K562 (cell line): ENCODE results near the gene C1QTNF5. TPM values are rescaled to one million over a fixed set of nuclear protein-coding genes. Genes with fewer than 3 reads are reported as not detected.

ENCODE experiments used
- ATAC-seq: fragments of 200-7000 bp; cut with Tn5 transposase; 3 replicates; pipeline ENCODE4 v1.9.1; 2020; ENCODE audit warnings: moderate library complexity
- BruUV-seq: library from RNA; stranded (reverse); fragments of 400-500 nt; replicated peaks from 2 replicates; lab custom pipeline; 2021; lab: Mats Ljungman, UMichigan
- CTCF ChIA-PET: fragments of 300-600 bp; formaldehyde crosslinking; extraction: SDS; loops from one replicate; lab custom pipeline; 2021; ENCODE audit warnings: low intra/inter-chr PET ratio; lab: Yijun Ruan, JAX
- POLR2A ChIA-PET: fragments of 300-600, 350-650 bp; sonication (Branson Sonifier 250); formaldehyde crosslinking; extraction: SDS; loops from one replicate; lab custom pipeline; 2021; ENCODE audit warnings: antibody characterized with exemption, inconsistent platforms; lab: Yijun Ruan, JAX
- DNase-seq, 4 experiments: peaks; one replicate each; pipeline versions ENCODE4 v3.0.0 to v3.0.0-alpha.2; 2011 to 2018; ENCODE audit warnings: low spot score in 3 of 4, mixed read lengths in 3 of 4; ENCODE audit errors: extremely low read depth in 1 of 4
- FAIRE-seq: peaks from 2 replicates; lab custom pipeline; 2011; peaks lifted over from hg19 to GRCh38; lab: Jason Lieb, UNC
- H2AFZ ChIP-seq: 2 replicates; pipeline ENCODE4 v1.6.0; 2011; ENCODE audit warnings: low read depth, low read length, control low read depth, inconsistent platforms
- H3K27ac ChIP-seq: fragments of 200-600 bp; 3 replicates; pipeline ENCODE4 v1.8.0; 2011; ENCODE audit warnings: low read depth, mild to moderate bottlenecking, control low read depth, inconsistent platforms, low read length, moderate library complexity, mixed read lengths; ENCODE audit errors: extremely low read depth
- H3K27me3 ChIP-seq, 2 experiments: fragments of 300-600 bp in 1 of 2; 2 replicates in 1 of 2; 3 replicates in 1 of 2; pipeline versions ENCODE4 v1.6.0 to v1.8.0; 2011; ENCODE audit warnings: inconsistent platforms in 2 of 2, low read length in 2 of 2, mild to moderate bottlenecking in 1 of 2, mixed read lengths in 1 of 2, moderate library complexity in 1 of 2; ENCODE audit not compliant: control insufficient read depth in 2 of 2, insufficient read depth in 2 of 2
- H3K36me3 ChIP-seq: fragments of 300-600 bp; 3 replicates; pipeline ENCODE4 v1.8.0; 2011; ENCODE audit warnings: mild to moderate bottlenecking, low read length, inconsistent platforms; ENCODE audit not compliant: control insufficient read depth, insufficient read depth
- H3K4me1 ChIP-seq, 2 experiments: fragments of 200-600 bp in 1 of 2; replicated peaks in 1 of 2; 2 replicates in 1 of 2; 3 replicates in 1 of 2; pipeline versions ENCODE4 v1.5.1 to v1.8.0; 2011; ENCODE audit warnings: inconsistent platforms in 2 of 2, low read length in 2 of 2, mild to moderate bottlenecking in 1 of 2, mixed read lengths in 1 of 2, moderate library complexity in 1 of 2; ENCODE audit not compliant: control insufficient read depth in 2 of 2, insufficient read depth in 2 of 2
- H3K4me2 ChIP-seq: 2 replicates; pipeline ENCODE4 v1.6.1; 2011; ENCODE audit warnings: low read length, control low read depth, inconsistent platforms, mixed read lengths; ENCODE audit not compliant: insufficient read depth
- H3K4me3 ChIP-seq: fragments of 200-600 bp; sonication (generic), shearing (Covaris generic); 2 replicates; pipeline ENCODE4 v1.5.1; 2016; ENCODE audit warnings: control low read depth, inconsistent platforms
- H3K79me2 ChIP-seq: fragments of 200-600 bp; 3 replicates; pipeline ENCODE4 v1.8.0; 2011; ENCODE audit warnings: low read length, inconsistent platforms; ENCODE audit not compliant: control insufficient read depth, insufficient read depth
- H3K9ac ChIP-seq, 2 experiments: 2 replicates each; pipeline versions ENCODE4 v1.6.0 to v1.6.1; 2011; ENCODE audit warnings: low read depth in 2 of 2, low read length in 2 of 2, control low read depth in 1 of 2, inconsistent platforms in 1 of 2, mild to moderate bottlenecking in 1 of 2, mixed read lengths in 1 of 2; ENCODE audit not compliant: insufficient read depth in 1 of 2
- H3K9me1 ChIP-seq: one replicate; pipeline ENCODE4 v1.6.0; 2011; ENCODE audit warnings: inconsistent platforms, mild to moderate bottlenecking, low read length, moderate library complexity; ENCODE audit not compliant: control insufficient read depth, insufficient read depth
- H3K9me3 ChIP-seq: replicated peaks from 2 replicates; pipeline ENCODE4 v1.5.1; 2011; ENCODE audit warnings: low read depth, low read length, inconsistent platforms; ENCODE audit not compliant: control insufficient read depth, insufficient read depth
- H4K20me1 ChIP-seq: replicated peaks from 2 replicates; pipeline ENCODE4 v1.6.1; 2011; ENCODE audit warnings: low read length, inconsistent platforms, mixed read lengths; ENCODE audit not compliant: control insufficient read depth, insufficient read depth
- HCFC1 ChIP-seq: IDR thresholded peaks from 2 replicates; pipeline ENCODE4 v1.6.1; 2012; ENCODE audit warnings: low read depth, low read length, improper control_type of control experiment
- HDAC3 ChIP-seq: fragments of 450-650 bp; IDR thresholded peaks from 2 replicates; pipeline ENCODE4 v1.6.1; 2018; ENCODE audit warnings: borderline replicate concordance, mild to moderate bottlenecking, moderate library complexity; ENCODE audit not compliant: partially characterized antibody
- HMGN3 ChIP-seq: IDR thresholded peaks from 2 replicates; pipeline ENCODE4 v1.6.1; 2011; ENCODE audit warnings: borderline replicate concordance, low read depth, mild to moderate bottlenecking, mixed read lengths, low read length; ENCODE audit not compliant: insufficient read length; ENCODE audit errors: extremely low read depth
- NR1H2 ChIP-seq: sonication (generic); formaldehyde crosslinking; IDR thresholded peaks from 2 replicates; pipeline ENCODE4 v1.4.0; 2020; ENCODE audit warnings: mild to moderate bottlenecking, missing genetic modification reagents
- NR4A1 ChIP-seq, 2 experiments: fragments of 250-450 bp in 1 of 2; fragments of 450-650 bp in 1 of 2; sonication (Bioruptor Pico) in 1 of 2; IDR thresholded peaks; 2 replicates each; pipeline versions ENCODE4 v1.4.0 to v1.6.1; 2016 to 2020; ENCODE audit warnings: mild to moderate bottlenecking in 2 of 2, missing compliant biosample characterization in 1 of 2, missing genetic modification characterization in 1 of 2, moderate library complexity in 1 of 2
- PTRF ChIP-seq: fragments of 450-650 bp; IDR thresholded peaks from 2 replicates; pipeline ENCODE4 v1.6.1; 2016; ENCODE audit warnings: mild to moderate bottlenecking, missing genetic modification characterization, missing compliant biosample characterization
- TBP ChIP-seq: optimal IDR thresholded peaks from 2 replicates; pipeline ENCODE3; 2011; ENCODE audit warnings: low read depth, low read length, improper control_type of control experiment
- TCFL5 ChIP-seq: fragments of 250-450 bp; sonication (Bioruptor Pico); conservative IDR thresholded peaks from 2 replicates; pipeline ENCODE4 v1.6.1; 2021; ENCODE audit warnings: mild to moderate bottlenecking, moderate library complexity, matching md5 sums
- TGIF2 ChIP-seq: sonication (generic); formaldehyde crosslinking; IDR thresholded peaks from 2 replicates; pipeline ENCODE4 v1.8.1; 2022; ENCODE audit warnings: mild to moderate bottlenecking, missing genetic modification reagents, moderate library complexity
- ZC3H8 ChIP-seq: fragments of 450-650 bp; IDR thresholded peaks from 2 replicates; pipeline ENCODE4 v1.6.1; 2017
- ZNF354B ChIP-seq: fragments of 250-450 bp; sonication (Bioruptor Pico); IDR thresholded peaks from 2 replicates; pipeline ENCODE4 v1.4.0; 2020
- WGBS: fragments of 100-300 bp; shearing (Covaris generic); methylation state at CpG from one replicate; pipeline ENCODE4 v1.1.6; 2016; ENCODE audit warnings: low coverage, mixed read lengths; ENCODE audit not compliant: insufficient coverage; ENCODE audit errors: missing lambda C conversion rate; 5-methylcytosine and 5-hydroxymethylcytosine counted together
- in situ Hi-C: fragments of 300-500 bp; cut with MboI; formaldehyde crosslinking; loops from 4 replicates; pipeline ENCODE4 v1.15.0; 2018; ENCODE audit warnings: inconsistent platforms, mixed read lengths
- intact Hi-C: fragments of 100-400 bp; cut with micrococcal nuclease; formaldehyde crosslinking; loops from 2 replicates; pipeline ENCODE4 v1.14.2; 2022
- polyA plus RNA-seq, 8 experiments: library from polyadenylated mRNA; depleted of rRNA in 4 of 8; stranded (reverse) in 5 of 8; unstranded in 3 of 8; fragments of >200 nt; fragmentation: Nextera tagmentation in 2 of 8; fragmentation: Illumina TruSeq in 1 of 8; extraction: Ambion mirVana in 2 of 8; extraction: Trizol in 1 of 8; gene quantifications; 2 replicates each; pipeline versions ENCODE4 v1.2.1 to v1.2.3, GENCODE V29; 2011 to 2014; ENCODE audit warnings: inconsistent platforms in 1 of 8, missing spikeins in 1 of 8
- total RNA-seq, 7 experiments: library from RNA; depleted of rRNA in 6 of 7; stranded (reverse); fragments of >200 nt in 6 of 7; fragmentation: Illumina TruSeq in 2 of 7; extraction: Trizol in 2 of 7; gene quantifications; 2 replicates each; pipeline versions ENCODE4 v1.2.1 to v1.2.3, GENCODE V29; 2011 to 2021; ENCODE audit warnings: low replicate concordance in 1 of 7

Gene C1QTNF5
- total and polyA plus RNA-seq, 9 of the 15 experiments (the other 6 are each of a cell fraction or from before 2014, with no cell fraction given): 0.07 to 0.76 (median 0.24) TPM; not detected in 1

DNA sequence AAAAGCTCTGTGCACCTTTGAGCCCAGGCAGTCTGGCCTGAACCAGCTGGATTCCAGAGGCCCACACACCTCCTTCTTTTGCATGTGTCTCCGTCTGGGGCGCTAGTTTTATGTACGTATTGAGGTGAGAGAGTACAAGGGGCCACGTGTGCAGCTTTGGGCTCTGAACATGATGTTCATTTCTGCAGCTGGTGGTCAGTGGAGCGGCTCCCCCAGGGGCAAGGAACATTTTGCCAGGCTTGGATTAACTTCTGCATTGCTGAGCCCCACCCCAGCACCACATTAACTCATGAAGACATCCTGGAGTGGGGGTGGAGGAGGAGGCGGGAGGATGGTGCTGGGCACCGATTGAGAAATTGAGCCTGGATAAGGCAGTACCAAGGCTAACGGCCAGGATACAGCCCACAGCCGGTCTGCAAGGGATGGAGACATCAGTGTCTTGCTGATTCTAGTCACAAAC is 27.0 kb upstream of the C1QTNF5 start:
- ChIA-PET CTCF (interaction anchor here (0.7 to 0.9 kb wide), 2 partner anchors 12 to 15 kb away, joined by 3 read pairs; no protein-coding TSS in a partner anchor), POLR2A (interaction anchor here (0.6 to 2.8 kb wide), 4 partner anchors 9 to 194 kb away, joined by 3 to 34 read pairs (median 3); partner anchors contain the start of gene USP2)
- peak overlapping the region; percentile 68; the same call in 1 of the 2 replicates for H3K4me2 ChIP-seq
- H3K36me3 ChIP-seq: peaks cover 13% of the 10 kb centered on the region; the same call in 1 of the 3 replicates
- H4K20me1 ChIP-seq: no peaks in the 10 kb centered on the region
- in situ Hi-C loops: no loop called here
- H3K4me3 ChIP-seq: no peak overlapping the region
- H3K9me3 ChIP-seq: no peaks in the 10 kb centered on the region
- no peak for TF ChIP-seq ZC3H8
- no peak for TF ChIP-seq HCFC1
- TF ChIP-seq NR4A1 (CRISPR knock-in tag; IDR thresholded peaks at IDR 0.05): no peak
- no peak for TF ChIP-seq NR4A1 (tag; IDR thresholded peaks at IDR 0.05)
- TF ChIP-seq ZNF354B: no peak
- TF ChIP-seq PTRF (tag): no peak
- no peak for TF ChIP-seq NR1H2 (CRISPR knock-in tag)
- TF ChIP-seq TCFL5 (CRISPR knock-in tag): no peak
- no peak for TF ChIP-seq HMGN3
- no peak for TF ChIP-seq TGIF2 (CRISPR knock-in tag)
- TF ChIP-seq HDAC3: no peak
- no peak for TF ChIP-seq TBP
- peak overlapping the region in 1 of 2 experiments; percentile 70; a peak in 2 of 4 replicates for H3K9ac ChIP-seq
- peaks cover 61% of the 10 kb centered on the region in 2 experiments for H3K4me1 ChIP-seq
- ATAC-seq (no peak), FAIRE-seq (no peak), DNase-seq (no peak)
- intact Hi-C loops: no loop called here
- no peak overlapping the region for H2AFZ ChIP-seq
- BruUV-seq: no TSS peak
- no peaks in the 10 kb centered on the region for H3K27me3 ChIP-seq
- H3K9me1 ChIP-seq: peaks cover under 1% of the 10 kb centered on the region
- 62% methylated on average over 9 of the region's 9 CpGs for WGBS
- H3K27ac ChIP-seq: no peak overlapping the region; the same call in 2 of the 3 replicates
- H3K79me2 ChIP-seq: peaks cover 12% of the 10 kb centered on the region; the same call in 2 of the 3 replicates
